Cardiac muscle cell (in vitro differentiated cells and primary cell): Measurements from ENCODE around the gene SPINK6. TPM values are rescaled to one million over a fixed set of nuclear protein-coding genes. Genes with fewer than 3 reads are reported as not detected.

Source experiments
- polyA plus RNA-seq: library from polyadenylated mRNA; unstranded; fragments of >200 nt; fragmentation: Nextera tagmentation; extraction: Ambion mirVana; gene quantifications from 2 replicates; pipeline ENCODE4 v1.2.1, GENCODE V29; 2016
- total RNA-seq: library from RNA; depleted of rRNA; stranded (reverse); fragments of >200 nt; gene quantifications from 2 replicates; pipeline ENCODE4 v1.2.3, GENCODE V29; 2016

Gene SPINK6
- total and polyA plus RNA-seq, 2 experiments from 2014 or later = not detected

Other genes starting within 250 kb of the SPINK6 start
- gene SPINK5, start 139.1 kb upstream of the SPINK6 start, total RNA-seq = 5.3 and 6.1 TPM in 2 replicates
- 3.5 and 5.5 TPM in 2 replicates for gene SPINK5, start 139.1 kb upstream of the SPINK6 start, polyA plus RNA-seq
- not detected in 2 replicates for gene SPINK14, start 34.5 kb upstream of the SPINK6 start, total RNA-seq
- not detected in 2 replicates for gene SPINK14, start 34.5 kb upstream of the SPINK6 start, polyA plus RNA-seq
- not detected in 2 replicates for gene MARCOL, start 35.5 kb downstream of the SPINK6 start, total RNA-seq
- gene MARCOL, start 35.5 kb downstream of the SPINK6 start, polyA plus RNA-seq = 0.29 TPM in 1 of 2 replicates, not detected in the other
- gene SPINK13, start 65.8 kb downstream of the SPINK6 start, total RNA-seq = not detected in 2 replicates
- 0.59 TPM in 1 of 2 replicates, not detected in the other for gene SPINK13, start 65.8 kb downstream of the SPINK6 start, polyA plus RNA-seq
- not detected in 2 replicates for gene SPINK7, start 109.4 kb downstream of the SPINK6 start, total RNA-seq
- gene SPINK7, start 109.4 kb downstream of the SPINK6 start, polyA plus RNA-seq = not detected in 2 replicates
- gene SPINK9, start 132.5 kb downstream of the SPINK6 start, total RNA-seq = not detected in 2 replicates
- gene SPINK9, start 132.5 kb downstream of the SPINK6 start, polyA plus RNA-seq = not detected in 2 replicates
- 28.1 and 42.9 TPM in 2 replicates for gene FBXO38, start 180.9 kb downstream of the SPINK6 start, total RNA-seq
- 24.2 and 37.3 TPM in 2 replicates for gene FBXO38, start 180.9 kb downstream of the SPINK6 start, polyA plus RNA-seq